IPS-15b (cell line): ENCODE measurements around the gene MGST2.
A peak's percentile ranks its signal among the peaks of the same experiment; 100 is the strongest.

ENCODE experiments used
- H3K27me3 ChIP-seq: one replicate; pipeline ENCODE4 v1.6.1; 2013; ENCODE audit warnings: low read length; ENCODE audit not compliant: control insufficient read depth, insufficient read depth
- H3K36me3 ChIP-seq: one replicate; pipeline ENCODE4 v1.6.1; 2013; ENCODE audit warnings: low read length; ENCODE audit not compliant: control insufficient read depth, insufficient read depth
- H3K4me1 ChIP-seq: one replicate; pipeline ENCODE4 v1.6.1; 2013; ENCODE audit warnings: mild to moderate bottlenecking, low read length; ENCODE audit not compliant: control insufficient read depth, insufficient read depth
- H3K4me3 ChIP-seq: one replicate; pipeline ENCODE4 v1.5.1; 2013; ENCODE audit warnings: low read depth, low read length
- H3K9ac ChIP-seq: one replicate; pipeline ENCODE4 v1.6.1; 2013; ENCODE audit warnings: low read depth, mild to moderate bottlenecking, low read length
- H3K9me3 ChIP-seq: one replicate; pipeline ENCODE4 v1.6.1; 2013; ENCODE audit warnings: mild to moderate bottlenecking, low read length; ENCODE audit not compliant: control insufficient read depth, insufficient read depth

Gene MGST2

DNA sequence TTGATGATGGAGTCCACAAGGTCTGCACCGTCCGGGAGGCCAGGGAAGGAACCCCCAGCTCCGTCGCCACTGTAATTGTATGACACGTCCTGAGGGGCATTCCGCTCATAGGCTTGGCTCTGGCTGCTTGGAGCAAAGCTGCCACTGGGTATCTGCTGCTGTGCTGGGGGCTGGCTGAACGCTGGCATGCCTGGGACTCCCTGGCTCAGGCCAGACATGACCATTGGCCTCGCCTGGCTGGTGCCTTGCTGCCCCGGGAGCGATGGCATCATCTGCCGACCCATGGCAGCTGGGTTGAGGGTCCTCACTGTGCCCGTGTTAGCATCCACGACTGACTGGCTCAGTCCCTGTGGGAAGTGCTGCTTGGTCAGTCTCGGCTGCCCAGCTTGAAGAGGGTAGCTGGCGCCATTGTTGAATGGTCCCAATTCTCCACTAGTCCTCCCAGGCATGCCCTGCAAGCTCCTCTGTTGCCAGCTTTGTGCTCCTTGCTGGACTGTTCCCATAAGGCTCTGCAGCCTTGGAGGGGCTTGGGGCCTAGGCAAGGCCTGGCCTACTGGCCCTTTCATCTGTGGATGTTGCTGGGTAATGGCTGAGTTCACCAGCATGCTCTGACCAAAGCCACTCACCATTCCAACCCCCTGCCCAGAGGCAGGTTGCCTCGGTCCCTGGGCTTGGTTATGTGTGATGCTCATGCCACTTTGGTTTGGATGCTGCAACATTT is 53.9 kb downstream of the MGST2 start:
- H3K4me1 ChIP-seq, result no peaks in the 10 kb centered on the region
- no peak overlapping the region for H3K9ac ChIP-seq
- no peaks in the 10 kb centered on the region for H3K9me3 ChIP-seq
- H3K36me3 ChIP-seq, result no peaks in the 10 kb centered on the region
- H3K4me3 ChIP-seq, result no peak overlapping the region
- peaks cover 25% of the 10 kb centered on the region for H3K27me3 ChIP-seq

DNA sequence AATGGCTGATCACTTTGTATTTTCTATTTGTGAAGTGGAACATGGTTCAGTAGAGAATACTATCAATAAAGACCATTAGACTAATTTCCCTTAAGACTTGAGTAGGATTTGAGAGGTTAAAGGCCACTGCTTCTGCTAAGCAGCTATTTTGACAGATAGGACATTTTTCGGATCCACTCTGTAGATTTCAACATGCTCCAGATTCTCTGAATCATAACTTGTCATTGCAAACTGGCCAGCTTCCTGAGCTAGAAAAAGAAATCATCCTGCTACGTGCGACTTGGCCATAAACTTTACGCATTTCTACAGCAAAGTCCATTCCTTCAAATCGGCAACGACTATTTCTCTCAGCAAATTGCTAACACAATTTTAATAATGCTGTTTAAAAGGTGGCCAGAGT is 55.2 kb downstream of the MGST2 start:
- Histone ChIP-seq H3K27me3 (peaks cover 13% of the 10 kb centered on the region), H3K4me1 (no peaks in the 10 kb centered on the region), H3K9me3 (no peaks in the 10 kb centered on the region), H3K9ac (no peak overlapping the region), H3K36me3 (no peaks in the 10 kb centered on the region), H3K4me3 (no peak overlapping the region)

DNA sequence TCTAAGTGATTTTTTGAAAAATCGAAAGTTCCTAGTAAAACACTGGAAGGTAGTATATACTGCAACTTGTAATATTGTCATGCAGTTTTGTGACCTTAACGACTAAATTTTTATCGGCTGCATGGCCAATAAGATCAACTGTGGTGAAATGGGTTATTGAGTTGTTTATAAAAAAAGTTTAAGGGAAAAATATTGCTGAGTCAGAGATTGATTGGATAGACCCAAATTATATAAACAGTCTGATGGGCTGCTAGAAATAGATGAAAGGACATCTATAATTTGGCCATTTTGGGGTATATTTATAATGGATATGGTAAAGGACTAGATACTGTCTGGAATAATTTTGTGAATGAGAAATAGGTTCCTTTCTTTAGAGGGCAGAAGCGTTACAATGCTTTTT is 56.2 kb downstream of the MGST2 start:
- Histone ChIP-seq H3K4me3 (no peak overlapping the region), H3K36me3 (no peaks in the 10 kb centered on the region), H3K9ac (no peak overlapping the region), H3K9me3 (no peaks in the 10 kb centered on the region), H3K4me1 (no peaks in the 10 kb centered on the region), H3K27me3 (peaks cover 5% of the 10 kb centered on the region)

DNA sequence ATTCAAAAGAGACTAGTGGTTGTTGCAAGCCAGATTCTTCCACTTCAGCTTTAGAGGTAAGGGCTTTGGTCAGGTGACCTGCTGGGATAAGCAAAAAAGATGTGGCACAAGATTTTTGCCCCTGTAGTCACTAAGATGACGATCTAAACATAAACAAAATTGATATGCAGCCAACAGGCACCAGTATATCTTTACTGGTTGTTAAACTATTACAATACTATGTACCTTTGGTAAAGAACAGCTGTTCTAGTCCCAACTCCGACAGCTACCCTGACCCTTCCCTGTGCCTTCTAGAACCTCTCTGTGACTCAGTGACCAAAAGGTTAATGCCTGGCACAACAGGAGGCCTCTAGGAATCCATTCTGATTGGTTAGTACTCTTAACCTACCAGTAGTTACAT is 59.6 kb downstream of the MGST2 start:
- Histone ChIP-seq H3K9ac (no peak overlapping the region), H3K27me3 (no peaks in the 10 kb centered on the region), H3K4me1 (no peaks in the 10 kb centered on the region), H3K4me3 (no peak overlapping the region), H3K9me3 (no peaks in the 10 kb centered on the region), H3K36me3 (no peaks in the 10 kb centered on the region)

DNA sequence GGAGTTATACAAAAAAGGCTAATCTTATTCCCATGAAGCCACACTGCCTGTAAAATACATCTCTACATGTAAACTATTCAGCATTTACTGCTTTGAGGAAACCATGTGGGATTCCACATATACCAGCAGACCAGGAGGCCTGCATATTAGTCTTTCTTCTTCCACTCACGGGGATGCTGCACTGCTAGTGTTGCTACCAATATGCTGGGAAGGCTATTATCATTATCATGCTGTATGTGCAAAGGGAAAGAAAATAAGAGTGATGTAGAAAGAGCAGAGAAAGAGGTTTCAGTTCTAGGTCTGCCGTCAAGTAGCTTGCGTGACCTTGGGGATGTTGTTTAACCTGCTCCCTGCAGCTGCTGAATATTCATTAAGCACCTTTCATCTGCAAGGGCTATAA is 61.0 kb downstream of the MGST2 start:
- no peaks in the 10 kb centered on the region for H3K36me3 ChIP-seq
- H3K4me1 ChIP-seq, result no peaks in the 10 kb centered on the region
- H3K9ac ChIP-seq, result no peak overlapping the region
- H3K4me3 ChIP-seq, result no peak overlapping the region
- no peaks in the 10 kb centered on the region for H3K9me3 ChIP-seq
- no peaks in the 10 kb centered on the region for H3K27me3 ChIP-seq

DNA sequence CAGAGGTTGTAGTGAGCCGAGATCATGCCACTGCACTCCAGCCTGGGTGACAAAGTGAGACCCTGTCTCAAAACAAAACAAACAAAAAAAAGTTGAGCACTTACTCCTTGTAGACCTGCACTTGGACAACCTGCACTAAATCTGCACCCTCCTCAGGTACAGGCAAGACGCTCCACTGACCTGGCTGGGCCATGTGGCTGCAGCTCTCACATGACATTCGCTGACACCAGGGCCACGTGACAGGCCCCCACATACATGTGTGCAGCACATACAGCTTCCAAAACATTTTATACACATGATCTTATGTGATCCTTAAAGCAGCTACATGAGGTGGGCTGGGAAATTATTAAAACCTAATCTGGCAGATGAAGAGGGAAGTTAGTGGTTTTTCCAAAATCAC is 62.5 kb downstream of the MGST2 start:
- no peak overlapping the region for H3K4me3 ChIP-seq
- H3K9ac ChIP-seq, result no peak overlapping the region
- no peaks in the 10 kb centered on the region for H3K4me1 ChIP-seq
- H3K27me3 ChIP-seq, result no peaks in the 10 kb centered on the region
- H3K36me3 ChIP-seq, result no peaks in the 10 kb centered on the region
- no peaks in the 10 kb centered on the region for H3K9me3 ChIP-seq

DNA sequence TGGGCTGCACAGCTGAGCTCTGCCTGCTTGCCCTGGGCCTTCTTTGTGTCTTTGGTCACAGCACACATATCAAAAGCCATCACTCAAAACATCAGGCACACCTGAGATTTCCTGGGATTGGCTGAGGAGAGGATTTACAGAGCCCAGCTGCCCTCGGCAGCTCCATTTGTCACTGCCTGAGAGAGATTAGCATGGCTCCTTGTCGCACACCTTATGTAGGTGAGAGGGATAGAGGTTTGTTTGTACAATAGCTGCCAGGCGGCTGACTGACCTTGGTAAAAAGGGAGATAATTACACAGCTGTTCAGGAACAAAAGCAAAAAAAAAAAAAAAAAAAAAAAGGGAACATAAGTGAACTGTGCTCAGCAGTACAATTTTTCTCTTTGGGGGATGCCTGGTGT is 63.2 kb downstream of the MGST2 start:
- H3K27me3 ChIP-seq, result peaks cover 2% of the 10 kb centered on the region
- H3K9me3 ChIP-seq, result no peaks in the 10 kb centered on the region
- H3K36me3 ChIP-seq, result no peaks in the 10 kb centered on the region
- no peak overlapping the region for H3K9ac ChIP-seq
- H3K4me1 ChIP-seq, result no peaks in the 10 kb centered on the region
- no peak overlapping the region for H3K4me3 ChIP-seq

DNA sequence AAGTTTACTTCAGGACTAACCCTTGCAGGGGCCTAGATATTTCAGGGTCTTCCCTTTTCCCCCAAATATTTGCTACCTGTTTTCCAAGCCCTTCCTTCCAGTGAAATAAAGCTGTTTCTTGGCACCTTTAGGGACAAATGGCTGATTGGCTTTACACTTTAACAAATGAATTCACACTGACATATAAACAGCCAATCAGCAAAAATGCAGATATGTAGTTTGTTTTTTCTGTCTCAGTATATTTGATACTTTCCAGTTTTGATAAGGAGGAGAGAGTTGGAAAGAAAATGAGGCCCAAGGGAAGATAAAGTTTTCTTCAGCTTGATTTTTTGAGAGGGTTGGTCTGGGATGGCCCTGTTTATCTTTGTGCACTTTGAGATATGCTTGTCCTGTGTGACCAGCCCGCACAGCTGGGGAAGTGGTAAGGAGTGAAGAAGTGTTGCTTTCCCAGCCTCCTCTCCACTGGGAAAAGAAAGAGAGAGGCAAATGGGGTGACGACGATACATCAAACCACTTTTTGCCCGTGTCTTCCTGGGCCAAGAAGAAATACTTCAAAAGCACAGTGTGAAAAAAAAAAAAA is 67.5 kb downstream of the MGST2 start:
- Histone ChIP-seq H3K36me3 (no peaks in the 10 kb centered on the region), H3K4me3 (no peak overlapping the region), H3K9ac (no peak overlapping the region), H3K4me1 (peaks cover 11% of the 10 kb centered on the region), H3K27me3 (peaks cover 14% of the 10 kb centered on the region), H3K9me3 (no peaks in the 10 kb centered on the region)

DNA sequence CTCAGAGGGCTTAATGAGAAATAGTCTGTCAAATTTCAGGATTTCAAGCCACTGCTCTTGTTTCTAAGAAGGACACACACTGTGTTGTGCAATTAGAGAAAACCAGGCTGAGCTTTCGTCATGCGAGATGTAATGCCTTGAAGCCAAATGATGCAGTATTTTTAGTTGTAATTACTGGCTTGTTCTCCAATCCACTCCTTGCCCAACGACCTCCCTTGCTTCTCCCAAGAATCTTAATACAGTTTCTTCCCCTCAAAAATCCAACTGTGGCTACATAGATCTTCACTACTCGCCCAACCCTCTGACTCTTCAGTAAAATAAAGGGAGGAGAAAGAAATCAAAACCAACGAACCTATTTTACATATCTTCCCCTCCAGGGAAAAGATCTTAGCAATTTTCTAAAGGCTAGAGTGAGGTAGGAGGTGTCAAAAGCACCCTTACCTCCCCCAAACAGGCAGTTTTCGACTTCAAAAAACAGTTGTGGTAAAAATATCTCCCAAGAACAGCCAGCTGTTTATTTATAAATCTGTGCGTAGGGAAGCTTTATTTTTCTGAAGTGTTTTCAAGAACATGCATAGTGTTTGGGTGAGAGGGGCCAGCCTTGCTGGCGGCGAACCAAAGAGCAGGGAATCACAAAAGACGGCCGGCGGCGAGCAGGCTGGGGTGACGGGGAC is 68.7 kb downstream of the MGST2 start:
- no peaks in the 10 kb centered on the region for H3K36me3 ChIP-seq
- H3K4me3 ChIP-seq, result peak overlapping the region; percentile 30
- peaks cover 14% of the 10 kb centered on the region for H3K27me3 ChIP-seq
- no peak overlapping the region for H3K9ac ChIP-seq
- peaks cover 11% of the 10 kb centered on the region for H3K4me1 ChIP-seq
- H3K9me3 ChIP-seq, result no peaks in the 10 kb centered on the region

DNA sequence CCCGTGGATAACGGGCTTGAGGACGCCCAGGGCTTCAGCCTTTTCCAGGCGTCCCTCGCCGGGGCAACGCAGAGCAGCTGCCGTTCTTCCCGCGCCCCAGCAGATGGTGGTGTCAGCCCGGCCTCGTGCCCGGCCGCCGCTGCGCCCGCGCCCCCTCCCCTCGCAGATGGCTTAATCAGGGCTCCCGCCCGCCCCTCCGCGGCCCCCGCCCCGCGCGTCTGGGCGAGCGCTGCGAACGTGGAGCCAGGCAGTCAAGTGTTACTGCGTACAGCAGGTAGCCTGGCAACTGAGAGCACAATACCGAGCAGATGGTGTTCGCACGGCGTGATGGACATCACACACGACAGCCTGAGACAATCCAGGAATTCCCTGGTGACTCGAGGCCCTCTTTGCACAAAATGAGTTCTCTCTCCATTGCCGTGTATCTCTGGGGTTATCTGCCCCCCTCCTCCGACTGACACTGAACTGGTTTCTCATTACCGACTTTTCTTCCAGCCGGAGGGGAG is 69.3 kb downstream of the MGST2 start:
- no peaks in the 10 kb centered on the region for H3K36me3 ChIP-seq
- H3K4me1 ChIP-seq, result peaks cover 11% of the 10 kb centered on the region
- H3K27me3 ChIP-seq, result peaks cover 14% of the 10 kb centered on the region
- no peaks in the 10 kb centered on the region for H3K9me3 ChIP-seq
- H3K9ac ChIP-seq, result no peak overlapping the region
- H3K4me3 ChIP-seq, result peak overlapping the region; percentile 55

DNA sequence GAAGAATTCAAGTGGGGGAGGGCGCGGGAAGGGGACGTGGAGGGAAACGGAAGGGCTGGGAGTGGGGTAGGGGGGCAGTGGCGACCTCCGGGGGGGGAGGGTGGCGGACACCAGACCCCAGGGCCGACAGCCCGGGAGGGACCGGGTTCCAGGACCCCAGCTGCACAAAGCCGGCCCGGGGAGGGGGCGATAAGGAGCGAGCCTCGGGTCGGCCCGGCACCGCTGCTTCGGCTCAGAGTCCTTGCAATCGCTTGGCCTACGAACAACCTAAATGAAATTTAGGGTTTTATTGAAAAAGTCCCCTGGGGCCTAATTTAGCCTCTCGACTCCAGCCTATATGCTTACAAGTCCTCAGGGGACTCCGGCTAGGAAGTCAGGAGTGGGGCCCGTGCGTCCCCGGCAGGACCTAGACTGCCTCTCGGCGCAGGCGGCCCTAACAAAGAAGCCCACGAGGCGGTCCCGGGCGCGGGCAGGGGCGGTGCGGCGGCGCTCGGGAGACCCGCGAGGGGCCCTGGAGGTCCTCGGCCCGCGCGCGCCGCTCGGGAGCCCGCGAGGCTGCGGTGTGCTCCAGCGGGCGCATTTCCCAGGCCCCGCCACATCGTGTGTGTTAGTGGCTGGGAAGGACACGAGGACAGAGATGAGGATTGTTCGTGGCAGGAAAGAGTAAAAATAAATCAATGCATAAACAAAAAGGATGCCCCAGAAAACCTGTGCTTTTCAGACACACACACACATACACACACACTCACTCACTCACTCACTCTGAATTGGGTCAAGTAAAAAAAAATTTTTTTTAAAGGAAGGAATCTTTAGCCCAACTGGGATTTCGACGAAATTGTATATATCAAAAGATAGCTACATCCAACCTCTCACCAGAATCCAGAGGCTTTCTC is 70.0 kb downstream of the MGST2 start:
- peak overlapping the region; percentile 55 for H3K4me3 ChIP-seq
- H3K9me3 ChIP-seq, result no peaks in the 10 kb centered on the region
- H3K9ac ChIP-seq, result no peak overlapping the region
- no peaks in the 10 kb centered on the region for H3K36me3 ChIP-seq
- peaks cover 14% of the 10 kb centered on the region for H3K27me3 ChIP-seq
- peaks cover 11% of the 10 kb centered on the region for H3K4me1 ChIP-seq
